Umbilical cord (tissue), 2 donors: ENCODE data around the gene OR2A12. TPM values are rescaled to one million over a fixed set of nuclear protein-coding genes. Genes with fewer than 3 reads are reported as not detected.
A peak's percentile ranks its signal among the peaks of the same experiment; 100 is the strongest.
"Not testable (repeated sequence)": the region's sequence is repeated elsewhere in the genome, so short reads cannot be mapped to it uniquely, and the experiment has no call there.

Source experiments
- DNase-seq: peaks from one replicate; pipeline ENCODE4 v3.0.0-alpha.2; 2015; ENCODE audit warnings: low spot score
- total RNA-seq: library from RNA; depleted of rRNA; stranded (reverse); fragments of >200 nt; gene quantifications from one replicate; pipeline ENCODE4 v1.2.3, GENCODE V29; 2014; ENCODE audit warnings: low replicate concordance; ENCODE audit not compliant: insufficient read depth

OR2A12 gene, protein sequence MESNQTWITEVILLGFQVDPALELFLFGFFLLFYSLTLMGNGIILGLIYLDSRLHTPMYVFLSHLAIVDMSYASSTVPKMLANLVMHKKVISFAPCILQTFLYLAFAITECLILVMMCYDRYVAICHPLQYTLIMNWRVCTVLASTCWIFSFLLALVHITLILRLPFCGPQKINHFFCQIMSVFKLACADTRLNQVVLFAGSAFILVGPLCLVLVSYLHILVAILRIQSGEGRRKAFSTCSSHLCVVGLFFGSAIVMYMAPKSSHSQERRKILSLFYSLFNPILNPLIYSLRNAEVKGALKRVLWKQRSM
- 6.5 TPM for total RNA-seq

DNA sequence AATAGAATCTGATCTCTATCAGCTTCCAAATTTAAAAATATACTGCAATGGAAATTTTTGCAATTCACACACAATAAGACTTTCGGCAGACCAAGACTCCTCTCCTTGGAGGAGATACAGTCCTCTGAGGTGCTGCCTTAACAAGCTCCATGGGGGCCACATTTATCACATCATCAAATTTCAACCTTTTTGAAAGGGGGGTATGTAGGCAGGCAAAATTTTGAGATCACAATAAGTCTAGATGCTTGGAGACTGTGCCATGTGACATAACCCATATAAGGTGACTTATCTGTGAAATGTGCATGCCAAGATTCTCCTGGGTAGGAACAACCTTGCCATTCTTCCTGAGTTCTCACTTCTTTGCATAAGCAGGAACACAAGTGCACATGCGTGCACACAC is at the start of gene OR2A12:
Gene OR2A12 (plus strand): TSS at position 301 of the 400 bp plus-strand sequence. CDS start 8,830 bp downstream, outside the sequence.
- no peak for DNase-seq

DNA sequence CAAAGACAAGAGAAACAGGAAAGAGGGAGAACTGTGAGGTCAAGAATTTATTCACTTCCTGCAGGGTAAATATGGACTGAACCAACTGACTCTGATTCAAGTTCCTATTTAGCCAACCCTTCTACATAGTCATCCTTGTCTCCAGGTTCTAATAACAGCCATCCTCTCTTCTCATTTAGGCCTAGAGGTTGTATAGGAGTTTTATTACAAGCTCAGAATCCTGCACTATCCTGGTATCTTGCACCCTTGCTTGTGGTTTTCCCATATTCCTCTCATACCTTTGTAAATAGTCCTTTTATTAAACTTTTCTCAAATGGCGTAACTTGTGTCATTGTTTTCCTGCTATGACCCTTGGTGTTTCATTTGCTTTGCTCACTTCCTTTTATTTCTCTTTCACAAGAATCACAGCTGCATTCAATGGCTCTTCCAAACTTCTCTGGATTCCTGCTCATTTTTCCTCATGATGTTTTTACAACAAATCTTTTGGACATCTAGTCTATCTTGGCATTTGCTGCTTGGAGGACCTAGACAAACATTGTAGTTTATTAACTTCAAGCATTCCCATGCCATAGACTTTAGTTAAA is 49.7 kb upstream of the OR2A12 start:
- no peak for DNase-seq

- no peak for DNase-seq
These were observed 48.6 kb upstream of the OR2A12 start for GRCh38 chr7:144037414-144038035.

DNA sequence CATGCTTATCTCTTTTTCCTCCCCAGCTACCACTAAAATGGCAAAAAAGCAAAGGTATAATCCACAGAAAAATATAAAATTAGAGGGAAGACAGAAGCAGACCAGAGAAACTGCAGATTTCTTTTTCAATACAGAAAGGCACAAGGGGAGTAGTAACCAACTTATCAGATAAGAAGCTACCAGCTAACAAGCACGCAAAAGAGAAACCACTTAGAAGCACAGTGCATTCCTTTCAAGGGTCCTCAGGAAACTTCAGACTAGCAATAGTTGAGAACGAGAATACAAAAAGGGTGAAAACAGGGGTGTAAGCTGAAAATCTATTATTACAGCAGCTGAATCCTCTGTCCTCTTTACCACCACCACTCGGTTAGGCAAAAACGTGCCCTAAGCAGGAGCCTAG is 47.2 kb upstream of the OR2A12 start:
- DNase-seq = no peak

GRCh38 chr7:144048648-144049047 is 37.4 kb upstream of the OR2A12 start, which contains the start of gene OR2A5:
Gene OR2A5, plus strand, starts transcription at chr7:144048948. Its CDS starts 1,454 bp downstream, at chr7:144050402.
- no peak for DNase-seq

GRCh38 chr7:144049491-144049890 is 36.6 kb upstream of the OR2A12 start:
- peak; percentile 90 for DNase-seq

- DNase-seq = peak; percentile 95
These were observed 36.0 kb upstream of the OR2A12 start for GRCh38 chr7:144050093-144050492.

DNA sequence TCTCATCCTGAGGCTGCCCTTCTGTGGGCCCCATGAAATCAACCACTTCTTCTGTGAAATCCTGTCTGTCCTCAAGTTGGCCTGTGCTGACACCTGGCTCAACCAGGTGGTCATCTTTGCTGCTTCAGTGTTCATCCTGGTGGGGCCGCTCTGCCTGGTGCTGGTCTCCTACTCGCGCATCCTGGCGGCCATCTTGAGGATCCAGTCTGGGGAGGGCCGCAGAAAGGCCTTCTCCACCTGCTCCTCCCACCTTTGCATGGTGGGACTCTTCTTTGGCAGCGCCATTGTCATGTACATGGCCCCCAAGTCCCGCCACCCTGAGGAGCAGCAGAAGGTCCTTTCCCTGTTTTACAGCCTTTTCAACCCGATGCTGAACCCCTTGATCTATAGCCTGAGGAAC is 35.2 kb upstream of the OR2A12 start:
- DNase-seq = not testable (repeated sequence)

GRCh38 chr7:144057954-144058353 is 28.1 kb upstream of the OR2A12 start:
- DNase-seq = no peak

DNA sequence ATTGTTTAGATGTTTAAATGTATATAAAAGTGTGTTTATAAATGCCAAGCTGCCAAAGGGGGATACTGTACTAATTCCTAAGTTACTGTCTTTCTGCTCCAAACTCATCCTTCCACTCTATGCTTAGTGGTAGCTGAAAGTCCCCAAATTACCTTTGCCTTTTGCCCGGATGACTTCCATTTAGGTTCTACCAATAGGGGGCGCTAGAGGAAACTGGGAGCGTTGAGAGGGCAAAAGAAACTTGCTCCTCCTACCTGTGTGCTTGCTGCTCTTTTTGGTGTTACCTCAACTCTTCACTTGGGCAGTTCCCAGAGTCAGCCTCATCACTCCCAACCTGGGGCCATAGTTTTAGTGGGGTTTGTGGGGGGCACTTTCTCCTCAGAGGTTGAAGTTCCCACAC is 22.4 kb upstream of the OR2A12 start:
- DNase-seq = no peak

- no peak for DNase-seq
These were observed 16.6 kb upstream of the OR2A12 start, which contains the start of gene OR2A25 for GRCh38 chr7:144069511-144069910. Gene OR2A25, plus strand, starts transcription at chr7:144069811. Its CDS starts 4,409 bp downstream, at chr7:144074220.

- peak; percentile 42 for DNase-seq
These were observed 16.1 kb upstream of the OR2A12 start for GRCh38 chr7:144069953-144070352.

DNA sequence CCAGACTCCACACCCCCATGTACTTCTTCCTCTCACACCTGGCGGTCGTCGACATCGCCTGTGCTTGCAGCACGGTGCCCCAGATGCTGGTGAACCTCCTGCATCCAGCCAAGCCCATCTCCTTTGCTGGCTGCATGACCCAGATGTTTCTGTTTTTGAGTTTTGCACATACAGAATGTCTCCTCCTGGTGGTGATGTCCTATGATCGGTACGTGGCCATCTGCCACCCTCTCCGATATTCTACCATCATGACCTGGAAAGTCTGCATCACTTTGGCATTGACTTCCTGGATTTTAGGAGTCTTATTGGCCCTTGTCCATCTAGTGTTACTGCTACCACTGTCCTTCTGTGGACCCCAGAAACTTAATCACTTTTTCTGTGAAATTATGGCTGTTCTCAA is 11.7 kb upstream of the OR2A12 start:
- no peak for DNase-seq

- DNase-seq = no peak
These were observed 652 bp downstream of the OR2A12 start for GRCh38 chr7:144086730-144087129.

GRCh38 chr7:144087230-144087629 is 1.2 kb downstream of the OR2A12 start:
- DNase-seq = no peak

- DNase-seq = no peak
These were observed 4.6 kb downstream of the OR2A12 start for GRCh38 chr7:144090667-144091066.

DNA sequence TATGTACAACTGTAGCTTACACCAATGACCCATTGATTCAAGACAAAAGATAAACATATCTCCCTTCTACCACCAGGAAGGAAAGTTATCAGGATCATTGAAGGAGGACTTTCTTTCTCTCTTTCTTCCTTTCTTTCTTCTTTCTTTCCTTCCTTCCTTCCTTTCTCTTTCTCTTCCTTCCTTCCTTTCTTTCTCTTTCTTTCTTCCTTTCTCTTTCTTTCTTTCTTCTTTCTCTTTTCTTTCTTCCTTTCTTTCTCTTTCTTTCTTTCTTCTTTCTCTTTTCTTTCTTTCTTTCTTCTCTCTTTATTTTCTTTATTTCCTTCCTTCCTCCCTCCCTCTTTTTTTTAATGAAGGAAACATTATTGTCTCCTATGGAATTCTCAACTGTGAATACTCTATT is 12.7 kb downstream of the OR2A12 start:
- no peak for DNase-seq

DNA sequence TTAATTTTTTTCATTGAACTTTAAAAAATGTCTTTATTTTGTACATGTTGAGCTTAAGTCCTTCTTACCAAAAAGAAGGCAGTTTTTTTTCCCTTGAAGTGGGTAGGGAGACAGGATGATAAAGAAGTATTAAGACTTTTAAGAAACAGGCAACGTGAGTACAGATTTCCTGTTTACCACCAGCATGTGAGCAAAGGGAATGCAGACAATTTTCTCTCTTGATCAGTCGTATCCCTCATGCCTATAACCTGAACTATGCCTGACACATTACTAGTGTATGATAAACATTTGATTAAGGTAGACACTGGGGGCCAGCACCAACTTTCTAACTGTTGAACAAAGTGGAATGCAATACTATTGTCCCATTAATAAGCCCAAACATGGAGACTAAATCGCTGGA is 14.5 kb downstream of the OR2A12 start:
- DNase-seq = no peak

GRCh38 chr7:144102041-144102440 is 16.0 kb downstream of the OR2A12 start:
- DNase-seq = no peak

DNA sequence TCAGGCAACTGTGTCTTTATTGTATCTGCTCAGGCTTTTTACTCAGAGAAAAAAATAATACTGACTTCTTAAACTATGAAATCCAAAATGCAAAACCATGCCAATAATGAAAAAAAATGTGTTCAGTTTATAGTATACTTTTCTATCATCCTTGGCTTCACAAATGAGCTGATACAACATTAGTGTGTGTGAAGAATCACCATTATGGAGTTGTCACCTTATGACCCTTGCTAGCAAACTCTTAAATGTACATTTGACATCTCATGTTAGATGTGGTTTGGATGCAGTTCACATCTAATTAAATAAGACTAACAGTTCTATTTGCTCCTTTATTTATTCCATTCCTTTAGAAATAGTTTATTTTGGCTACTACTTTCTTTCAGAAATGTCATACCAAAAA is 19.1 kb downstream of the OR2A12 start:
- DNase-seq = no peak

GRCh38 chr7:144109283-144109682 is 23.2 kb downstream of the OR2A12 start, which contains the start of gene OR2A2:
Gene OR2A2, plus strand, starts transcription at chr7:144109583. Its CDS starts 0 bp downstream, at chr7:144109583.
- no peak for DNase-seq

GRCh38 chr7:144110272-144110671 is 24.2 kb downstream of the OR2A12 start:
- DNase-seq = no peak

- DNase-seq = no peak
These were observed 27.6 kb downstream of the OR2A12 start for GRCh38 chr7:144113651-144114050.
